ENCODE data around the gene OSBPL6.

DNA sequence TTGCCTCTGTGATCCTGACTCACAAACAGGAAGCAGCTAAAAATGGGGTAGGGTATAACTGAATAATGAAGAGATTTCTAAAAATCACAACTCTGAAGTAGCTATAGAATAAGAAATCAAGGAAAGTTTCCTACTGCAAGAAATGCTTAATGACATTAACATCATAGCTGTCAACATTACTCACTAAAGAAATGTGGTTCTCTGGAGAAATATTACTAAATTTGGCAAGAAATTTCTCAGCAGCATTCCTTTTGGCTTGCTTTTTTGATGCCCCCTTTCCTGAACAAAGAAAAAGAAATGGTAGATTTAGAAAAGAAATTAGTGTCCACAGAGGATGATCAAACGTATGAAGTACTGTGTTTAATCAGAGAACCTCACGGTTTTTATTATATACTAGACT is 247.1 kb downstream of the OSBPL6 start:
- TF ChIP-seq, protein P1, sequence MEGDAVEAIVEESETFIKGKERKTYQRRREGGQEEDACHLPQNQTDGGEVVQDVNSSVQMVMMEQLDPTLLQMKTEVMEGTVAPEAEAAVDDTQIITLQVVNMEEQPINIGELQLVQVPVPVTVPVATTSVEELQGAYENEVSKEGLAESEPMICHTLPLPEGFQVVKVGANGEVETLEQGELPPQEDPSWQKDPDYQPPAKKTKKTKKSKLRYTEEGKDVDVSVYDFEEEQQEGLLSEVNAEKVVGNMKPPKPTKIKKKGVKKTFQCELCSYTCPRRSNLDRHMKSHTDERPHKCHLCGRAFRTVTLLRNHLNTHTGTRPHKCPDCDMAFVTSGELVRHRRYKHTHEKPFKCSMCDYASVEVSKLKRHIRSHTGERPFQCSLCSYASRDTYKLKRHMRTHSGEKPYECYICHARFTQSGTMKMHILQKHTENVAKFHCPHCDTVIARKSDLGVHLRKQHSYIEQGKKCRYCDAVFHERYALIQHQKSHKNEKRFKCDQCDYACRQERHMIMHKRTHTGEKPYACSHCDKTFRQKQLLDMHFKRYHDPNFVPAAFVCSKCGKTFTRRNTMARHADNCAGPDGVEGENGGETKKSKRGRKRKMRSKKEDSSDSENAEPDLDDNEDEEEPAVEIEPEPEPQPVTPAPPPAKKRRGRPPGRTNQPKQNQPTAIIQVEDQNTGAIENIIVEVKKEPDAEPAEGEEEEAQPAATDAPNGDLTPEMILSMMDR (conservative IDR thresholded peaks at IDR 0.05; ENCODE audit: low read length) = no peak
- TF ChIP-seq EZH2phosphoT487 (IDR thresholded peaks at IDR 0.05; ENCODE audit: borderline replicate concordance) = no peak
